ENCODE measurements around the gene CADPS2.
"Not testable (repeated sequence)": the region's sequence is repeated elsewhere in the genome, so short reads cannot be mapped to it uniquely, and the experiment has no call there.

The CADPS2 gene

GRCh38 chr7:122304319-122304975, 581.8 kb downstream of the CADPS2 start, which contains the start of gene FEZF1:
TSS of gene FEZF1 (minus strand) at chr7:122304750. CDS start at chr7:122304437, 313 bp downstream.
- DNase-seq: no peak

- no peak for DNase-seq
These were observed 582.5 kb downstream of the CADPS2 start for GRCh38 chr7:122303531-122304318.

- no peak for DNase-seq
These were observed 583.3 kb downstream of the CADPS2 start for GRCh38 chr7:122302761-122303530.

GRCh38 chr7:122301858-122302760, 584.2 kb downstream of the CADPS2 start:
- no peak for DNase-seq

- no peak for DNase-seq
These were observed 585.1 kb downstream of the CADPS2 start for GRCh38 chr7:122300956-122301833.

GRCh38 chr7:122300211-122300932, 585.9 kb downstream of the CADPS2 start:
- no peak for DNase-seq

- no peak for DNase-seq
These were observed 586.5 kb downstream of the CADPS2 start for GRCh38 chr7:122299624-122300210.

GRCh38 chr7:122298618-122299017, 587.6 kb downstream of the CADPS2 start:
- DNase-seq: no peak

GRCh38 chr7:122298131-122298530, 588.1 kb downstream of the CADPS2 start:
- DNase-seq: no peak

GRCh38 chr7:122291189-122291588, 595.1 kb downstream of the CADPS2 start:
- DNase-seq: no peak

- DNase-seq: no peak
These were observed 595.8 kb downstream of the CADPS2 start for GRCh38 chr7:122290476-122290875.

- DNase-seq: no peak
These were observed 596.8 kb downstream of the CADPS2 start for GRCh38 chr7:122289426-122289825.

GRCh38 chr7:122284608-122285007, 601.7 kb downstream of the CADPS2 start:
- not testable (repeated sequence) for DNase-seq

GRCh38 chr7:122273117-122273516, 613.1 kb downstream of the CADPS2 start:
- DNase-seq: no peak

- DNase-seq: no peak
These were observed 617.0 kb downstream of the CADPS2 start for GRCh38 chr7:122269241-122269640.

Measured in fibroblast of skin of right quadriceps (primary cell).